Osteoblast (primary cell): ENCODE data around the gene CTSS. TPM values are rescaled to one million over a fixed set of nuclear protein-coding genes. Genes with fewer than 3 reads are reported as not detected.

Experiments used
- DNase-seq: peaks from one replicate; pipeline ENCODE4 v3.0.0; 2011; ENCODE audit warnings: low spot score, mixed read lengths; ENCODE audit not compliant: insufficient read length; ENCODE audit errors: missing footprints
- H2AFZ ChIP-seq: 2 replicates; pipeline ENCODE4 v1.6.0; 2011; ENCODE audit warnings: mild to moderate bottlenecking, low read length
- H3K27ac ChIP-seq: 2 replicates; pipeline ENCODE4 v1.5.1; 2011; ENCODE audit warnings: mild to moderate bottlenecking, low read depth, low read length, moderate library complexity
- H3K27me3 ChIP-seq: 2 replicates; pipeline ENCODE4 v1.6.0; 2012; ENCODE audit warnings: mild to moderate bottlenecking, control low read depth, inconsistent platforms, low read length, moderate library complexity; ENCODE audit not compliant: insufficient read depth
- H3K36me3 ChIP-seq: 2 replicates; pipeline ENCODE4 v1.5.1; 2011; ENCODE audit warnings: mild to moderate bottlenecking, low read length, control low read depth, moderate library complexity; ENCODE audit not compliant: insufficient read depth
- H3K4me1 ChIP-seq: 2 replicates; pipeline ENCODE4 v1.5.1; 2011; ENCODE audit warnings: mild to moderate bottlenecking, low read length, control low read depth, moderate library complexity; ENCODE audit not compliant: insufficient read depth
- H3K4me2 ChIP-seq: 2 replicates; pipeline ENCODE4 v1.6.0; 2011; ENCODE audit warnings: mild to moderate bottlenecking, low read length; ENCODE audit not compliant: insufficient read depth
- H3K4me3 ChIP-seq: fragments of 200-600 bp; sonication (generic); 3 replicates; pipeline ENCODE4 v1.5.1; 2012; ENCODE audit warnings: mild to moderate bottlenecking, low read length, inconsistent platforms; ENCODE audit not compliant: insufficient read depth
- H3K79me2 ChIP-seq: 2 replicates; pipeline ENCODE4 v1.6.0; 2012; ENCODE audit warnings: mild to moderate bottlenecking, low read length, control low read depth, inconsistent platforms; ENCODE audit not compliant: insufficient read depth
- H3K9me3 ChIP-seq: 2 replicates; pipeline ENCODE4 v1.5.1; 2011; ENCODE audit warnings: low read depth, low read length, control low read depth
- H4K20me1 ChIP-seq: 2 replicates; pipeline ENCODE4 v1.6.0; 2012; ENCODE audit warnings: mild to moderate bottlenecking, low read length, control low read depth; ENCODE audit not compliant: insufficient read depth
- CTCF ChIP-seq: IDR thresholded peaks from 2 replicates; pipeline ENCODE4 v1.5.1; 2011; ENCODE audit warnings: mild to moderate bottlenecking, low read depth, low read length, moderate library complexity; ENCODE audit errors: extremely low read depth
- total RNA-seq: library from RNA; depleted of rRNA; stranded (reverse); fragments of >200 nt; gene quantifications from 2 replicates; pipeline ENCODE4 v1.2.3, GENCODE V29; 2012

The CTSS gene
- total RNA-seq, 1 donor = 16.3 TPM

- Histone ChIP-seq H3K4me3 (no peak overlapping the region), H3K36me3 (peaks cover 31% of the 10 kb centered on the region), H3K9me3 (no peaks in the 10 kb centered on the region), H3K27me3 (no peaks in the 10 kb centered on the region), H2AFZ (no peak overlapping the region), H4K20me1 (no peaks in the 10 kb centered on the region), H3K4me1 (peaks cover 7% of the 10 kb centered on the region), H3K79me2 (peaks cover 14% of the 10 kb centered on the region), H3K27ac (no peak overlapping the region), H3K4me2 (peak overlapping the region; percentile 81)
- no peak for DNase-seq
- no peak for TF ChIP-seq CTCF
These were observed 70.0 kb downstream of the CTSS start for GRCh38 chr1:150695561-150695960.

- Histone ChIP-seq H3K4me2 (no peak overlapping the region), H3K4me3 (no peak overlapping the region), H3K9me3 (no peaks in the 10 kb centered on the region), H3K79me2 (peaks cover 14% of the 10 kb centered on the region), H4K20me1 (no peaks in the 10 kb centered on the region), H2AFZ (no peak overlapping the region), H3K36me3 (peaks cover 40% of the 10 kb centered on the region), H3K4me1 (peaks cover 7% of the 10 kb centered on the region), H3K27me3 (no peaks in the 10 kb centered on the region), H3K27ac (no peak overlapping the region)
- DNase-seq = no peak
- TF ChIP-seq CTCF = no peak
These were observed 72.9 kb downstream of the CTSS start for GRCh38 chr1:150692720-150693119.

GRCh38 chr1:150688763-150689162, 76.8 kb downstream of the CTSS start:
- Histone ChIP-seq H3K79me2 (no peaks in the 10 kb centered on the region), H3K4me1 (no peaks in the 10 kb centered on the region), H2AFZ (no peak overlapping the region), H3K4me2 (no peak overlapping the region), H4K20me1 (no peaks in the 10 kb centered on the region), H3K4me3 (no peak overlapping the region), H3K9me3 (no peaks in the 10 kb centered on the region), H3K36me3 (peaks cover 29% of the 10 kb centered on the region), H3K27me3 (no peaks in the 10 kb centered on the region), H3K27ac (no peak overlapping the region)
- TF ChIP-seq CTCF = no peak
- DNase-seq = no peak

- Histone ChIP-seq H3K9me3 (no peaks in the 10 kb centered on the region), H3K4me3 (no peak overlapping the region), H3K27ac (no peak overlapping the region), H3K4me1 (no peaks in the 10 kb centered on the region), H3K36me3 (peaks cover 21% of the 10 kb centered on the region), H3K79me2 (no peaks in the 10 kb centered on the region), H3K4me2 (no peak overlapping the region), H3K27me3 (no peaks in the 10 kb centered on the region), H2AFZ (no peak overlapping the region), H4K20me1 (peaks cover 2% of the 10 kb centered on the region)
- DNase-seq = no peak
- no peak for TF ChIP-seq CTCF
These were observed 79.3 kb downstream of the CTSS start for GRCh38 chr1:150686275-150686674.
